ENCODE measurements around the gene TARBP1.

DNA sequence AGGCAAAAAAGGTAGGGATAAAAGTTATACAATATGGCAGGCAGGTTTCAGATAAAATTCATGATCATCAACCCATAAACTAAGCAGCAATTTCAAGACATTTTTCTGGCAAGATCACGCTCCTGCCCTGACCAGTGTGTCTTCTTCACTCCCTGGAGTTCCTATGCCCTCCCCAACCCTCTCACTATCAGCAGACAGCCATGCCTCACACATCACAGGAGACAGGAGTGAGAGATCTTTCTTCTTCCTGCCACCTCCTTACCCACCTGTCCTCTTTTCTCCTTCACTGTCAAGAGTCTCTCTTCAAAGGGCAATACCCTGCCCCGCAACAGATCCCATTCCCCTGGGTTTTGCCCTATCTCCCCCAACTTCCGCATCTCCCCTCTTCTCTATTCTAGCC is 77.3 kb downstream of the TARBP1 start:
- TF ChIP-seq, protein P1, sequence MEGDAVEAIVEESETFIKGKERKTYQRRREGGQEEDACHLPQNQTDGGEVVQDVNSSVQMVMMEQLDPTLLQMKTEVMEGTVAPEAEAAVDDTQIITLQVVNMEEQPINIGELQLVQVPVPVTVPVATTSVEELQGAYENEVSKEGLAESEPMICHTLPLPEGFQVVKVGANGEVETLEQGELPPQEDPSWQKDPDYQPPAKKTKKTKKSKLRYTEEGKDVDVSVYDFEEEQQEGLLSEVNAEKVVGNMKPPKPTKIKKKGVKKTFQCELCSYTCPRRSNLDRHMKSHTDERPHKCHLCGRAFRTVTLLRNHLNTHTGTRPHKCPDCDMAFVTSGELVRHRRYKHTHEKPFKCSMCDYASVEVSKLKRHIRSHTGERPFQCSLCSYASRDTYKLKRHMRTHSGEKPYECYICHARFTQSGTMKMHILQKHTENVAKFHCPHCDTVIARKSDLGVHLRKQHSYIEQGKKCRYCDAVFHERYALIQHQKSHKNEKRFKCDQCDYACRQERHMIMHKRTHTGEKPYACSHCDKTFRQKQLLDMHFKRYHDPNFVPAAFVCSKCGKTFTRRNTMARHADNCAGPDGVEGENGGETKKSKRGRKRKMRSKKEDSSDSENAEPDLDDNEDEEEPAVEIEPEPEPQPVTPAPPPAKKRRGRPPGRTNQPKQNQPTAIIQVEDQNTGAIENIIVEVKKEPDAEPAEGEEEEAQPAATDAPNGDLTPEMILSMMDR (IDR thresholded peaks at IDR 0.05), result no peak
- TF ChIP-seq ZFX (IDR thresholded peaks at IDR 0.05; ENCODE audit: borderline replicate concordance), result no peak
